PC-9 (cell line): Measurements from ENCODE around the gene NTM.

Experiments used
- EZH2 ChIP-seq: fragments of 200-600 bp; sonication (generic); IDR thresholded peaks from 2 replicates; pipeline ENCODE4 v1.8.0; 2017; ENCODE audit warnings: antibody characterized with exemption, low read depth
- TF ChIP-seq, protein P1 (sequence below): fragments of 200-600 bp; sonication (generic); conservative IDR thresholded peaks from 2 replicates; pipeline ENCODE4 v1.6.1; 2017; ENCODE audit warnings: mixed run types, antibody characterized with exemption, mild to moderate bottlenecking, moderate library complexity

DNA sequence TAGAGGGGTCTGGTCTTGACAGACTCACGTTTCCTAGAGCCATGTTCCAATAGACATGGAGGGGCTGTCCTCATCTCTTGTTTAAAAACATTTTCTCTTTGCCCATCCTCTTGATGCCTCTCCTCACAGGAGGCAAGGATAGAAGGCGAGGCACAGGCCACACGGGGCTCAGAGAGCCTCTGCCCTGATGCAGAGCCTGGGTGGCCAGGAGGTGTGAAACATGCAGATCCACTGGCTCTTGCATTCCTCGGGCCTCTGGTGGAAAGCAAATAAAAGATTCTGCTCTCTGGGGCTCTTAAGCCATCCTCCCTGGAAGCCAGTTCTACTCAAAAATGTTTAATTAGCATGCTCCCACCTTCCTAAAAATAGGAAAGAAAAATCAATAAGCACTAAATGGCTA lies 43.6 kb upstream of the NTM start:
- TF ChIP-seq, protein P1, sequence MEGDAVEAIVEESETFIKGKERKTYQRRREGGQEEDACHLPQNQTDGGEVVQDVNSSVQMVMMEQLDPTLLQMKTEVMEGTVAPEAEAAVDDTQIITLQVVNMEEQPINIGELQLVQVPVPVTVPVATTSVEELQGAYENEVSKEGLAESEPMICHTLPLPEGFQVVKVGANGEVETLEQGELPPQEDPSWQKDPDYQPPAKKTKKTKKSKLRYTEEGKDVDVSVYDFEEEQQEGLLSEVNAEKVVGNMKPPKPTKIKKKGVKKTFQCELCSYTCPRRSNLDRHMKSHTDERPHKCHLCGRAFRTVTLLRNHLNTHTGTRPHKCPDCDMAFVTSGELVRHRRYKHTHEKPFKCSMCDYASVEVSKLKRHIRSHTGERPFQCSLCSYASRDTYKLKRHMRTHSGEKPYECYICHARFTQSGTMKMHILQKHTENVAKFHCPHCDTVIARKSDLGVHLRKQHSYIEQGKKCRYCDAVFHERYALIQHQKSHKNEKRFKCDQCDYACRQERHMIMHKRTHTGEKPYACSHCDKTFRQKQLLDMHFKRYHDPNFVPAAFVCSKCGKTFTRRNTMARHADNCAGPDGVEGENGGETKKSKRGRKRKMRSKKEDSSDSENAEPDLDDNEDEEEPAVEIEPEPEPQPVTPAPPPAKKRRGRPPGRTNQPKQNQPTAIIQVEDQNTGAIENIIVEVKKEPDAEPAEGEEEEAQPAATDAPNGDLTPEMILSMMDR = no peak
- no peak for TF ChIP-seq EZH2
